Esophagus squamous epithelium (tissue), 4 donors: ENCODE results near the gene DENND6A.
"Not testable (repeated sequence)": the region's sequence is repeated elsewhere in the genome, so short reads cannot be mapped to it uniquely, and the experiment has no call there.

Source experiments
- CTCF ChIP-seq, 6 experiments: fragments of 450-650 bp in 4 of 6; fragments of 200-600 bp in 2 of 6; sonication (generic) in 2 of 6; IDR thresholded peaks; one replicate each; pipeline ENCODE4 v1.5.1; 2016 to 2019; ENCODE audit warnings: antibody characterized with exemption in 6 of 6, mild to moderate bottlenecking in 4 of 6, moderate library complexity in 4 of 6
- POLR2A ChIP-seq, 4 donors: fragments of 450-650 bp; IDR thresholded peaks; one replicate each; pipeline ENCODE4 v1.6.1; 2017; ENCODE audit warnings: antibody characterized with exemption in 4 of 4, mild to moderate bottlenecking in 4 of 4, moderate library complexity in 3 of 4

DNA sequence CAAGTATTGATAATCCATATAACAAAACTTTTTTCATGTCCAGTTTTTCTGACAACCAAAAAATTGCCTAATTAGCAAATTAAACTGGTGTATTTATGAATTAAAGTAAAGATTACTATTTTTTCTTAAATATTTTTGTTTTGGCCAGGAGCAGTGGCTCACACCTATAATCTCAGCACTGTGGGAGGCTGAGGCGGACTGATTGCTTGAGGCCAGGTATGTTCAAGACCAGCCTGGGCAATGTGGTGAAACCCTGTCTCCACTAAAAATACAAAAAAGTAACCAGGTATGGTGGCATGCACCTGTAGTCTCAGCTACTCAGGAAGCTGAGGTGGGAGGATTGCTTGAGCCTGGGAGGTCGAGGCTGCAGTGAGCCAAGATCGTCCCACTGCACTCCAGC lies 12.5 kb upstream of the DENND6A start:
- not testable (repeated sequence) for TF ChIP-seq CTCF, POLR2A (IDR thresholded peaks at IDR 0.05)
